IMR-90 (cell line): ENCODE results near the gene FOXK1. TPM values are rescaled to one million over a fixed set of nuclear protein-coding genes. Genes with fewer than 3 reads are reported as not detected.

Experiments
- ATAC-seq: fragments of 200-7000 bp; cut with Tn5 transposase; 2 replicates; pipeline ENCODE4 v1.9.1; 2020; ENCODE audit warnings: low read depth, mild to moderate bottlenecking, moderate library complexity
- BruUV-seq: library from RNA; stranded (reverse); fragments of 400-500 nt; replicated peaks from 2 replicates; lab custom pipeline; 2021; lab: Mats Ljungman, UMichigan
- CTCF ChIA-PET: fragments of 300-600 bp; formaldehyde crosslinking; extraction: SDS; loops from one replicate; lab custom pipeline; 2021; ENCODE audit warnings: antibody characterized with exemption; lab: Yijun Ruan, JAX
- POLR2A ChIA-PET: fragments of 300-600 bp; sonication (Branson Sonifier 250); formaldehyde crosslinking; loops from one replicate; lab custom pipeline; 2022; ENCODE audit warnings: antibody characterized with exemption; ENCODE audit not compliant: unreplicated experiment; lab: Charles Lee
- DNase-seq: peaks from one replicate; pipeline ENCODE4 v3.0.0; 2013
- H2AFZ ChIP-seq: replicated peaks from 2 replicates; pipeline ENCODE3; 2013; ENCODE audit warnings: low read length, mild to moderate bottlenecking; ENCODE audit not compliant: poor library complexity
- H2AK5ac ChIP-seq: 2 replicates; pipeline ENCODE4 v1.6.1; 2013; ENCODE audit warnings: low read depth, low read length, inconsistent platforms
- H2AK9ac ChIP-seq: replicated peaks from 2 replicates; pipeline ENCODE3; 2013; ENCODE audit warnings: mild to moderate bottlenecking, low read depth, low read length, moderate library complexity; ENCODE audit not compliant: poor library complexity
- H2BK120ac ChIP-seq: 2 replicates; pipeline ENCODE4 v1.6.1; 2013; ENCODE audit warnings: low read depth, low read length, inconsistent platforms
- H2BK15ac ChIP-seq: 3 replicates; pipeline ENCODE4 v1.6.1; 2013; ENCODE audit warnings: low read depth, low read length, inconsistent platforms
- H2BK20ac ChIP-seq: 2 replicates; pipeline ENCODE4 v1.6.1; 2013; ENCODE audit warnings: low read depth, mild to moderate bottlenecking, inconsistent platforms, low read length, moderate library complexity
- H2BK5ac ChIP-seq: 2 replicates; pipeline ENCODE4 v1.6.1; 2013; ENCODE audit warnings: mild to moderate bottlenecking, low read depth, low read length, inconsistent platforms; ENCODE audit not compliant: poor library complexity, severe bottlenecking
- H3K14ac ChIP-seq: replicated peaks from 2 replicates; pipeline ENCODE4 v1.6.1; 2013; ENCODE audit warnings: low read depth, low read length, inconsistent platforms
- H3K18ac ChIP-seq: 2 replicates; pipeline ENCODE4 v1.6.1; 2013; ENCODE audit warnings: low read depth, low read length, control low read depth
- H3K23ac ChIP-seq: 2 replicates; pipeline ENCODE4 v1.6.1; 2013; ENCODE audit warnings: low read depth, low read length, inconsistent platforms
- H3K27ac ChIP-seq: 2 replicates; pipeline ENCODE4 v1.5.1; 2013; ENCODE audit warnings: mild to moderate bottlenecking, control low read depth, low read length; ENCODE audit not compliant: insufficient read depth
- H3K27me3 ChIP-seq: 2 replicates; pipeline ENCODE4 v1.6.1; 2013; ENCODE audit warnings: low read length; ENCODE audit not compliant: control insufficient read depth, insufficient read depth
- H3K36me3 ChIP-seq: 2 replicates; pipeline ENCODE4 v1.6.1; 2013; ENCODE audit warnings: low read length, mixed read lengths; ENCODE audit not compliant: control insufficient read depth, insufficient read depth
- H3K4ac ChIP-seq: 2 replicates; pipeline ENCODE4 v1.6.1; 2013; ENCODE audit warnings: low read depth, low read length, inconsistent platforms
- H3K4me1 ChIP-seq: 2 replicates; pipeline ENCODE4 v1.6.1; 2013; ENCODE audit warnings: low read length, mixed read lengths; ENCODE audit not compliant: control insufficient read depth, insufficient read depth
- H3K4me2 ChIP-seq: 2 replicates; pipeline ENCODE4 v1.6.1; 2013; ENCODE audit warnings: low read depth, mild to moderate bottlenecking, control low read depth, low read length, moderate library complexity
- H3K4me3 ChIP-seq: 2 replicates; pipeline ENCODE4 v1.5.1; 2013; ENCODE audit warnings: low read depth, mild to moderate bottlenecking, control low read depth, low read length, moderate library complexity; ENCODE audit not compliant: insufficient read depth
- H3K56ac ChIP-seq: 2 replicates; pipeline ENCODE4 v1.6.1; 2013; ENCODE audit warnings: low read length, inconsistent platforms; ENCODE audit not compliant: insufficient read depth; ENCODE audit errors: extremely low read depth
- H3K79me1 ChIP-seq, 2 experiments: 2 replicates each; pipeline ENCODE4 v1.6.1; 2013; ENCODE audit warnings: low read length in 2 of 2, inconsistent platforms in 1 of 2, low read depth in 1 of 2
- H3K9ac ChIP-seq: 2 replicates; pipeline ENCODE4 v1.6.1; 2013; ENCODE audit warnings: low read depth, low read length, control low read depth
- H3K9me1 ChIP-seq: 2 replicates; pipeline ENCODE4 v1.6.1; 2013; ENCODE audit warnings: low read length, inconsistent platforms; ENCODE audit not compliant: insufficient read depth
- H3K9me3 ChIP-seq: 2 replicates; pipeline ENCODE4 v1.6.1; 2013; ENCODE audit warnings: low read length; ENCODE audit not compliant: control insufficient read depth, insufficient read depth
- H4K20me1 ChIP-seq: 2 replicates; pipeline ENCODE4 v1.6.1; 2013; ENCODE audit warnings: low read length, inconsistent platforms; ENCODE audit not compliant: insufficient read depth
- H4K5ac ChIP-seq: 2 replicates; pipeline ENCODE4 v1.6.1; 2013; ENCODE audit warnings: mild to moderate bottlenecking, low read depth, low read length, control low read depth
- H4K8ac ChIP-seq, 2 experiments: 2 replicates each; pipeline ENCODE4 v1.6.1; 2013; ENCODE audit warnings: low read depth in 2 of 2, low read length in 2 of 2, control low read depth in 1 of 2, inconsistent platforms in 1 of 2
- H4K91ac ChIP-seq: 2 replicates; pipeline ENCODE4 v1.6.1; 2013; ENCODE audit warnings: low read depth, low read length, inconsistent platforms; ENCODE audit not compliant: insufficient read depth
- BHLHE40 ChIP-seq: fragments of 150-350 bp; IDR thresholded peaks from 2 replicates; pipeline ENCODE4 v1.6.1; 2016; ENCODE audit warnings: mild to moderate bottlenecking, low read depth, low read length
- CEBPB ChIP-seq: IDR thresholded peaks from 2 replicates; pipeline ENCODE4 v1.6.1; 2012; ENCODE audit warnings: low read depth, low read length, improper control_type of control experiment
- ELK1 ChIP-seq: fragments of 150-350 bp; IDR thresholded peaks from 2 replicates; pipeline ENCODE4 v1.6.1; 2016; ENCODE audit warnings: low read depth, mild to moderate bottlenecking, low read length, moderate library complexity, borderline replicate concordance
- MAFK ChIP-seq: IDR thresholded peaks from 2 replicates; pipeline ENCODE4 v1.6.1; 2012; ENCODE audit warnings: low read depth, low read length, improper control_type of control experiment
- MAZ ChIP-seq: IDR thresholded peaks from 2 replicates; pipeline ENCODE4 v1.6.1; 2012; ENCODE audit warnings: low read depth, mild to moderate bottlenecking, low read length, improper control_type of control experiment, moderate library complexity, borderline replicate concordance
- MXI1 ChIP-seq: IDR thresholded peaks from 2 replicates; pipeline ENCODE4 v1.6.1; 2012; ENCODE audit warnings: low read depth, mild to moderate bottlenecking, low read length, moderate library complexity, borderline replicate concordance
- NFE2L2 ChIP-seq: fragments of 150-350 bp; IDR thresholded peaks from 2 replicates; pipeline ENCODE4 v1.6.1; 2016; ENCODE audit warnings: low read depth, mild to moderate bottlenecking, low read length
- POLR2A ChIP-seq: IDR thresholded peaks from 2 replicates; pipeline ENCODE4 v1.6.1; 2012; ENCODE audit warnings: mild to moderate bottlenecking, low read depth, low read length
- RAD21 ChIP-seq: IDR thresholded peaks from 2 replicates; pipeline ENCODE4 v1.6.1; 2012; ENCODE audit warnings: low read length, improper control_type of control experiment
- RCOR1 ChIP-seq: IDR thresholded peaks from 2 replicates; pipeline ENCODE4 v1.6.1; 2012; ENCODE audit warnings: mild to moderate bottlenecking, low read length, improper control_type of control experiment; ENCODE audit not compliant: insufficient replicate concordance
- RFX5 ChIP-seq: IDR thresholded peaks from 2 replicates; pipeline ENCODE4 v1.8.0; 2012; ENCODE audit warnings: low read depth, mild to moderate bottlenecking, low read length, moderate library complexity
- USF2 ChIP-seq: fragments of 150-350 bp; IDR thresholded peaks from 2 replicates; pipeline ENCODE4 v1.6.1; 2017; ENCODE audit warnings: mild to moderate bottlenecking, antibody characterized with exemption, low read length, low read depth
- WGBS, 2 experiments: methylation state at CpG; one replicate each; pipeline versions ENCODE4 v1.1.5 to v1.1.7; 2013; ENCODE audit warnings: missing lambda C conversion rate in 2 of 2; ENCODE audit not compliant: insufficient read length in 1 of 2; ENCODE audit errors: extremely low coverage in 2 of 2; 5-methylcytosine and 5-hydroxymethylcytosine counted together
- dilution Hi-C: fragments of 300-500 bp; cut with HindIII; formaldehyde crosslinking; loops from one replicate; pipeline ENCODE4 v1.14.3; 2018; ENCODE audit warnings: low sequenced_read_pairs; ENCODE audit not compliant: unreplicated experiment
- in situ Hi-C: fragments of 300-500 bp; cut with MboI; formaldehyde crosslinking; loops from 3 replicates; pipeline ENCODE4 v1.14.3; 2019; ENCODE audit warnings: low sequenced_read_pairs, inconsistent platforms, mixed read lengths
- intact Hi-C: fragments of 100-400 bp; cut with micrococcal nuclease; formaldehyde crosslinking; loops from 2 replicates; pipeline ENCODE4 v1.10.0; 2022
- polyA plus RNA-seq, 3 experiments: library from polyadenylated mRNA; depleted of rRNA; stranded (reverse); fragments of >200 nt; gene quantifications; 2 replicates each; pipeline ENCODE4 v1.2.3, GENCODE V29; 2012; ENCODE audit warnings: low replicate concordance in 1 of 3
- total RNA-seq: library from RNA; depleted of rRNA; stranded (reverse); fragments of >200 nt; gene quantifications from 2 replicates; pipeline ENCODE4 v1.2.3, GENCODE V29; 2012
- TF ChIP-seq, protein P1 (sequence below): conservative IDR thresholded peaks from 2 replicates; pipeline ENCODE4 v1.5.1; 2012; ENCODE audit warnings: mild to moderate bottlenecking, low read depth, low read length, improper control_type of control experiment

Gene FOXK1
- total and polyA plus RNA-seq, 2 of the 4 experiments (the other 2 are of a cell fraction) = 4.3 to 8.8 TPM

GRCh38 chr7:4638781-4639575 is 43.1 kb upstream of the FOXK1 start:
- Histone ChIP-seq H3K18ac (no peak overlapping the region), H3K27me3 (no peaks in the 10 kb centered on the region), H2BK120ac (no peak overlapping the region), H3K27ac (no peak overlapping the region), H2BK20ac (no peak overlapping the region), H3K9me1 (no peaks in the 10 kb centered on the region), H3K56ac (no peak overlapping the region), H4K20me1 (no peaks in the 10 kb centered on the region), H2BK5ac (no peak overlapping the region), H3K23ac (no peak overlapping the region), H2AK5ac (no peak overlapping the region), H3K4me1 (0 out of 2 replicates have a peak, but pooled peaks cover 2% of the 10 kb centered on the region), H4K5ac (no peak overlapping the region), H3K9me3 (no peaks in the 10 kb centered on the region), H3K9ac (no peak overlapping the region), H2AK9ac (no peak overlapping the region), H3K14ac (no peak overlapping the region), H3K36me3 (no peaks in the 10 kb centered on the region), H3K79me1 (peaks cover 4 to 5% of the 10 kb centered on the region in 2 experiments; a peak in 1 of 4 replicates), H4K91ac (no peak overlapping the region), H3K4me2 (no peak overlapping the region), H2BK15ac (no peak overlapping the region), H3K4ac (no peak overlapping the region), H3K4me3 (no peak overlapping the region), H2AFZ (no peak overlapping the region), H4K8ac (no peak overlapping the region)
- no TSS peak for BruUV-seq
- WGBS, 2 experiments = 82% methylated on average over 7 of the region's 17 CpGs; no CpG with 5 or more reads in 1 of the 2 experiments
- POLR2A ChIA-PET = no interaction called here
- CTCF ChIA-PET = interaction anchor here (0.7 kb wide), 1 partner anchor 19 kb away, joined by 3 read pairs; no protein-coding TSS in a partner anchor
- intact Hi-C loops = loop anchor here (10.0 kb wide), 1 partner anchor 1154 kb away; no protein-coding TSS in a partner anchor
- in situ Hi-C loops = loop anchor here (25.0 kb wide), 1 partner anchor 1777 kb away; no protein-coding TSS in a partner anchor
- dilution Hi-C loops = no loop called here
- no peak for TF ChIP-seq NFE2L2
- no peak for TF ChIP-seq ELK1
- TF ChIP-seq, protein P1, sequence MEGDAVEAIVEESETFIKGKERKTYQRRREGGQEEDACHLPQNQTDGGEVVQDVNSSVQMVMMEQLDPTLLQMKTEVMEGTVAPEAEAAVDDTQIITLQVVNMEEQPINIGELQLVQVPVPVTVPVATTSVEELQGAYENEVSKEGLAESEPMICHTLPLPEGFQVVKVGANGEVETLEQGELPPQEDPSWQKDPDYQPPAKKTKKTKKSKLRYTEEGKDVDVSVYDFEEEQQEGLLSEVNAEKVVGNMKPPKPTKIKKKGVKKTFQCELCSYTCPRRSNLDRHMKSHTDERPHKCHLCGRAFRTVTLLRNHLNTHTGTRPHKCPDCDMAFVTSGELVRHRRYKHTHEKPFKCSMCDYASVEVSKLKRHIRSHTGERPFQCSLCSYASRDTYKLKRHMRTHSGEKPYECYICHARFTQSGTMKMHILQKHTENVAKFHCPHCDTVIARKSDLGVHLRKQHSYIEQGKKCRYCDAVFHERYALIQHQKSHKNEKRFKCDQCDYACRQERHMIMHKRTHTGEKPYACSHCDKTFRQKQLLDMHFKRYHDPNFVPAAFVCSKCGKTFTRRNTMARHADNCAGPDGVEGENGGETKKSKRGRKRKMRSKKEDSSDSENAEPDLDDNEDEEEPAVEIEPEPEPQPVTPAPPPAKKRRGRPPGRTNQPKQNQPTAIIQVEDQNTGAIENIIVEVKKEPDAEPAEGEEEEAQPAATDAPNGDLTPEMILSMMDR = no peak
- TF ChIP-seq BHLHE40 = no peak
- TF ChIP-seq MAFK = no peak
- TF ChIP-seq POLR2A = no peak
- TF ChIP-seq MAZ = no peak
- TF ChIP-seq RAD21 = no peak
- TF ChIP-seq MXI1 = no peak
- TF ChIP-seq USF2 = no peak
- no peak for TF ChIP-seq RFX5
- TF ChIP-seq RCOR1 = no peak
- TF ChIP-seq CEBPB = no peak
- DNase-seq = no peak
- no peak for ATAC-seq
